Naive B cell (primary cell): ENCODE data around the gene DCAF12. TPM values are rescaled to one million over a fixed set of nuclear protein-coding genes. Genes with fewer than 3 reads are reported as not detected.
A peak's percentile ranks its signal among the peaks of the same experiment; 100 is the strongest.

ENCODE experiments used
- ATAC-seq, 2 donors: fragments of 150-1000 bp; cut with Tn5 transposase; 2 replicates each; pipeline ENCODE4 v1.10.0; 2021; ENCODE audit warnings: low read depth in 2 of 2, mild to moderate bottlenecking in 2 of 2, moderate library complexity in 2 of 2
- DNase-seq: peaks from one replicate; pipeline ENCODE4 v3.0.0; 2022
- H3K27ac Mint-ChIP-seq, 6 donors: one replicate each; pipeline ENCODE4 v1.8.0; 2020 to 2022; ENCODE audit warnings: mild to moderate bottlenecking in 6 of 6, mixed read lengths in 6 of 6, moderate library complexity in 5 of 6, inconsistent platforms in 2 of 6
- H3K27me3 Mint-ChIP-seq, 3 donors: one replicate each; pipeline ENCODE4 v1.8.0; 2021 to 2022; ENCODE audit warnings: mixed read lengths in 3 of 3, mild to moderate bottlenecking in 1 of 3
- H3K36me3 Mint-ChIP-seq, 2 donors: one replicate each; pipeline ENCODE4 v1.8.0; 2020 to 2022; ENCODE audit warnings: mixed read lengths in 2 of 2, inconsistent platforms in 1 of 2, mild to moderate bottlenecking in 1 of 2
- H3K4me1 Mint-ChIP-seq, 3 donors: one replicate each; pipeline ENCODE4 v1.8.0; 2020 to 2022; ENCODE audit warnings: mixed read lengths in 3 of 3, inconsistent platforms in 1 of 3, mild to moderate bottlenecking in 1 of 3, moderate library complexity in 1 of 3
- H3K4me3 Mint-ChIP-seq, 8 donors: one replicate each; pipeline ENCODE4 v1.8.0; 2020 to 2022; ENCODE audit warnings: mild to moderate bottlenecking in 8 of 8, mixed read lengths in 8 of 8, moderate library complexity in 8 of 8, inconsistent platforms in 2 of 8
- H3K9me3 Mint-ChIP-seq, 7 donors: one replicate each; pipeline ENCODE4 v1.8.0; 2020 to 2022; ENCODE audit warnings: mixed read lengths in 7 of 7, mild to moderate bottlenecking in 5 of 7, inconsistent platforms in 2 of 7, moderate library complexity in 1 of 7
- polyA plus RNA-seq, 6 donors: library from polyadenylated mRNA; unstranded; fragments of 300-500 nt; fragmentation: Illumina TruSeq; gene quantifications; one replicate each; pipeline ENCODE4 v1.2.3, GENCODE V29; 2021; ENCODE audit warnings: low read depth in 6 of 6

DCAF12 gene
- polyA plus RNA-seq: 1 to 10 TPM in 2 of 6 donors, under 1 TPM in 3, not detected in 1; 0.39 to 1.1 (median 0.93) TPM

DNA sequence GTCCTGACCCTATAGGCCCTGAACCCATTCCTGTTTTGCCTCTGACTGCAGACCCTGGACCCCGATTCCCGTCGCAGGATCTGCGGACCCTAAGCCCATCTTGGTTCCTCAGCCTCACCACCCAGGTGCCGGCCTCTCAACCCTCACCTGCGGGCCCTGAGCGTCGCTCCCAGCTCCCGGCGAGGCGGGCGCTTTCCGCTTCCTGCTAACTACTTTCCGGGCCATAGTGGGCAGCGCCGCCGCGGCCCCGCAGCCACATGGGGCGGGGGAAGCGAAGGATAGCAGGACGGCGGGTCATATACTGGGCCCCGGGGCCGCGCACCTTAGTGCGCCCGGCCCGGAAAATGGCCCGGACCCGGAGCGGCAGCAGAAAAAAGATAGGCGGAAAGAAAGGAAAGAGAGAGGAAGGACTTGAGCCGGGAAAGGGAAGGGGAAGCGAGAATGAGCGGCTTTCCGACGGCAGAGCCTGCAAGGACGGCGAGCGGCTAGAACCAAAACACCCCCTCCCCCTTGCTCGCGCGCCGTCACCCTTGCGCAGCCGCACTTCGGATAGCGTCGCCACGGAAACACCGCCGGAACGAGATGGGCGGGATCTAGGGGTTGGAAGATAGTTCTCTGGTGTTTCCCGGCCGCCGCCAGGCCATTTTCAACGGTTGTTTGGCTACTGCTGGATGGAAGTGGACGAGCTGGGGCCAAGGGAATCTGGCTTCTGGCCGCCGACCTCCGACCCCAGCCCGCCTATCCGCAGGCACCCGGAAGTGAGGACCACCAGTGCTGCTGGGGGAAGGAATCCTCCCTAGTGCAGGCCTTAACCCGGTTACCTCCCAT is at the start of gene DCAF12:
DCAF12 (minus strand) TSS at position 492 of the 828 bp plus-strand sequence; CDS start at position 225, 267 bp downstream.
- no peaks in the 10 kb centered on the region for H3K36me3 Mint-ChIP-seq
- peak within 1 kb of the TSS; percentile 78 to 93 (median 90) for H3K4me3 Mint-ChIP-seq
- H3K4me1 Mint-ChIP-seq: peaks cover 44 to 55% (median 50%) of the 10 kb centered on the region in 3 donors
- DNase-seq: peak; percentile 67
- H3K9me3 Mint-ChIP-seq: peaks cover 0 to 10% (median 0%) of the 10 kb centered on the region in 7 donors
- peak within 1 kb of the TSS in 5 of 6 donors; percentile 10 to 73 (median 49) for H3K27ac Mint-ChIP-seq
- ATAC-seq: peak; percentile 42 to 51
- H3K27me3 Mint-ChIP-seq: peaks cover 51 to 79% (median 71%) of the 10 kb centered on the region in 3 donors

DNA sequence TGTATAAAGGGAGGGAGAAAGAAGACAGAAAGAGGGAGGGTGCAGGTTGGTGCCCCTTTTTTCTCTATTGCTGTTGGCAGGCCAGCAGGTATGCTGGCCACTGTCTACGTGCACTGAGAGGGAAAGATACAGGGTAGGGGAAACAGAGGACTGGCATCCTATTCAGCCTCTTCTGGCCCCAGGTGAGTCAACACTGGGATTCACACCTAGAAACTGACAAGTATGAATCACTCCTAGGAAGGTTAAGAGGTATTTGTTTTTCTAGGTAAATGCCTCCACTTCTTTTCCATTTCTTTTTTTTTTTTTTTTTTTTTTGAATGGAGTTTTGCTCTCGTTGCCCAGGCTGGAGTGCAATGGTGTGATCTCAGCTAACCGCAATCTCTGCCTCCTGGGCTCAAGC is 49.6 kb upstream of the DCAF12 start:
- no peak for DNase-seq
- Mint-ChIP-seq H3K27ac (no peak overlapping the region), H3K36me3 (peaks cover 0 to 9% of the 10 kb centered on the region in 2 donors), H3K4me1 (peaks cover 21 to 34% (median 30%) of the 10 kb centered on the region in 3 donors), H3K9me3 (peaks cover 0 to 3% (median 0%) of the 10 kb centered on the region in 7 donors), H3K27me3 (peaks cover 0 to 17% (median 5%) of the 10 kb centered on the region in 3 donors), H3K4me3 (peak overlapping the region in 2 of 8 donors; percentile 29 to 75)
- no peak for ATAC-seq

DNA sequence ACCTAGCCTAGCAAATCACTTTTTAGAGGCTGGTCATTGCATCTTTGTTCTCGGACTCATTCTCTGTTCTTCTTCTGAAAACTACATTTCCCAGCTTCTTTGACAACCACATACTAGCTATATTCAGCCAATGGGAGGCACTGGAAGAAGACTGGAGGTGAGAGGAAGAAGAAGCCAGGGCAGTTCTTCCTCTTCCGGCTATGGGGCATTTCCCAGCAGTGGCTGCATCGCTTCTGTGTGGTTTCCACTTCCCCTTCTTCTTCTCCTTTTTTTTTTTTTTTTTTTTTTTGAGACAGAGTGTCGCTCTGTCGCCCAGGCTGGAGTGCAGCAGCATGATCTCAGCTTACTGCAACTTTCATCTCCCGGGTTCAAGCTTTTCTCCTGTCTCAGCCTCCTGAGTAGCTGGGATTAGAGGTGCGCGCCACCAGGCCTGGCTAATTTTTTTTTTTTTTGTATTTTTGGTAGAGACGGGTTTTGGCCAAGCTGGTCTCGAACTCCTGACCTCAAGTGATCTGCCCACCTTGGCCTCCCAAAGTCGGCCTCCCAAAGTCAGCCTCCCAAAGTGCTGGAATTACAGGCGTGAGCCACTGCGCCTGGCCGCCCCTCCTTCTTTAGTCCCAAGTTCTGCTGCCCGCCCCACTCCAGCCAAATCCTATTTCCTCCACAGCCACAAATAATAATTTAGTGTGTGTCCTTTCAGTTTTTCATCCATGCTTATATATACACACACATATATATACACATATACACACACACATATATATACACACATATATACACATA is 45.4 kb upstream of the DCAF12 start:
- DNase-seq: peak; percentile 77
- Mint-ChIP-seq H3K27me3 (peaks cover 19 to 37% (median 28%) of the 10 kb centered on the region in 3 donors), H3K27ac (peak overlapping the region; percentile 25 to 97 (median 86)), H3K36me3 (no peaks in the 10 kb centered on the region), H3K4me1 (peaks cover 8 to 15% (median 11%) of the 10 kb centered on the region in 3 donors), H3K9me3 (peaks cover 0 to 6% (median 0%) of the 10 kb centered on the region in 7 donors), H3K4me3 (peak overlapping the region; percentile 26 to 75 (median 66))
- ATAC-seq: peak; percentile 99 to 100

DNA sequence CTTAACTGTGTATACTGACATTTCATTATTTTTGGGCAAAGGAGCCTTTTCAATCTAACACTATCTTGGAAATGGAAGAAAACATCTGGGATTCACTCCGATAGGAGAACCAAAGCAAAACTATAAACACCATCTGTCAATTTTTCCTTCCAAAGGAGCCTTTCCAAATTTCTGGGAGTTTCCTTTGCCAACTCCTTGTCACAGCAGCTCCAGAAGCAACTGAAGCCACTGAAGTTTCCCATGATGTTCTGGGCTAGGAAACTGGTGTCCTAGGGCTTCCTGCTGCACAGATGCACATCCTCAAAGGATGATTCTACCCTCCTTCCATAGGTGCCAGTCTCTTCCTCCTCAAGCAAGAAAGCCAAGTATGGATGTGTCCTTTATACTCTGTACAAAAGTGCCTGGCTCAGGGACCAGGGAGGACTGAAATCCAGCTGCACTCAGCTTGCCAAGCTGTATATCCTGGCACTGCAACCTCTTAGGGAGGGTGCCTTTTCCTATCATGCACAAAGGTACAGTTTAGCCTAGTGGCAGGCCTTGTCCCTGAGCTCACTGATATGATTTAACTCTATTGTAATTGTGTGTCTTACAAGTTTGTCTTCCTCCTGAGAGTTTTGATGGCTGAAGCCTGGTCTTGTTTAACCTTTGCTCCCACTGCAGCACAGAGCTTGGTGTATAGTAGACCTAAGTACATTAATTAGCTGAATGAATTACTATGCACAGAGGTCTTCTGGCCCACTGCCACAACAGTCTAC is 43.9 kb upstream of the DCAF12 start:
- Mint-ChIP-seq H3K4me3 (no peak overlapping the region), H3K27me3 (peaks cover 26 to 46% (median 38%) of the 10 kb centered on the region in 3 donors), H3K27ac (no peak overlapping the region), H3K9me3 (peaks cover 0 to 6% (median 0%) of the 10 kb centered on the region in 7 donors), H3K36me3 (no peaks in the 10 kb centered on the region), H3K4me1 (peaks cover 8 to 15% (median 11%) of the 10 kb centered on the region in 3 donors)
- no peak for DNase-seq
- no peak for ATAC-seq

GRCh38 chr9:34169125-34169524 is 42.6 kb upstream of the DCAF12 start:
- Mint-ChIP-seq H3K4me1 (peaks cover 8 to 15% (median 11%) of the 10 kb centered on the region in 3 donors), H3K36me3 (no peaks in the 10 kb centered on the region), H3K9me3 (peaks cover 0 to 6% (median 0%) of the 10 kb centered on the region in 7 donors), H3K27me3 (peaks cover 26 to 48% (median 43%) of the 10 kb centered on the region in 3 donors), H3K4me3 (no peak overlapping the region), H3K27ac (peak overlapping the region in 1 of 6 donors; percentile 84)
- DNase-seq (no peak), ATAC-seq (no peak)

- Mint-ChIP-seq H3K4me1 (no peaks in the 10 kb centered on the region), H3K9me3 (peaks cover 0 to 3% (median 0%) of the 10 kb centered on the region in 7 donors)
- no peak for ATAC-seq
Measured at GRCh38 chr9:34163434-34163833, 36.9 kb upstream of the DCAF12 start.

DNA sequence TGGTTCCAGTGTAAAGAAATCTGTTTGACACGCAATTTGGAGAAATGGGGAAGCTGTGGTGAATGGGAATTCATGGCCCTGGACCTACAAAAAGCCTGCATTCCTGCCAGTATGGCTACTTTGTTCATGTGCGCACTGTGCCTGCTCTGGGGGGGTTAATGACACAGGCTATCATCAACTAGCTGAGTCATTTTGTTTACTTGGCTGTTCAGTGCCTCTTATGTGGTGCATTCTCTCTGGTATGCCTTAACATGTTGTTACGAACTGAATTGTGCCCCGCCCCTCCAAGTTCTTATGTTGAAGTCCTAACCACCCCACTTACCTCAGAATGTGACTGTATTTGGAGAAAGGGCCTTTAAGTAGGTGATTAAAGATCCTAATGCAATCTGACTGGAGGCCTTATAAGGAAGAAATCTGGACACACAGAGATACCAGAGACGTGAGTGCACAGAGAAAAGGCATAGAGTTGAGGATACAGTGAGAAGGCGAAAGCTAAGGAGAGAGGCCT is 31.9 kb upstream of the DCAF12 start:
- H3K4me3 Mint-ChIP-seq: no peak overlapping the region
- no peaks in the 10 kb centered on the region for H3K36me3 Mint-ChIP-seq
- no peaks in the 10 kb centered on the region for H3K4me1 Mint-ChIP-seq
- ATAC-seq (no peak), DNase-seq (no peak)
- H3K27me3 Mint-ChIP-seq: peaks cover 41 to 62% (median 58%) of the 10 kb centered on the region in 3 donors
- H3K9me3 Mint-ChIP-seq: no peaks in the 10 kb centered on the region
- H3K27ac Mint-ChIP-seq: no peak overlapping the region

More at GRCh38 chr9:34163434-34163833, 36.9 kb upstream of the DCAF12 start:
- no peak overlapping the region for H3K27ac Mint-ChIP-seq
- no peaks in the 10 kb centered on the region for H3K36me3 Mint-ChIP-seq
- no peak for DNase-seq
- peaks cover 38 to 73% (median 56%) of the 10 kb centered on the region in 3 donors for H3K27me3 Mint-ChIP-seq
- no peak overlapping the region for H3K4me3 Mint-ChIP-seq

DNA sequence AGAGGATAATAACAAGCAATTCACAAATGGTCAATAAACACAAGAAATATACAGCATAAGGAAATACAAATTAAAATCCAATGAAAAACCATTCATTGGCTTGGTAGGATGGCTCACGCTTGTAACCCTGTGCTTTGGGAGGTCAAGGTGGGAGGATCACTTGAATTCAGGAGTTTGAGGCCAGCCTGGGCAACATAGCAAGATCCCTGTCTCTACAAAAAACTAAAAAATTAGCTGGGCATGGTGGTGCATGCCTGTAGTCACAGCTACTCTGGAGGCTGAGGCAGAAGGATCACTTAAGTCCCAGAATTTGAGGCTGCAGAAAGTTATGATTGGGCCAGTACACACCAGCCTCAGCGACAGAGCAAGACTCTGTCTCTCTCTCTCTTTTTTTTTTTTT is 31.4 kb upstream of the DCAF12 start:
- H3K27ac Mint-ChIP-seq: no peak overlapping the region
- H3K4me3 Mint-ChIP-seq: no peak overlapping the region
- DNase-seq: no peak
- H3K9me3 Mint-ChIP-seq: no peaks in the 10 kb centered on the region
- H3K27me3 Mint-ChIP-seq: peaks cover 40 to 64% (median 59%) of the 10 kb centered on the region in 3 donors
- ATAC-seq: no peak
- H3K36me3 Mint-ChIP-seq: no peaks in the 10 kb centered on the region
- H3K4me1 Mint-ChIP-seq: no peaks in the 10 kb centered on the region

GRCh38 chr9:34157318-34157717 is 30.8 kb upstream of the DCAF12 start:
- Mint-ChIP-seq H3K4me1 (no peaks in the 10 kb centered on the region), H3K9me3 (no peaks in the 10 kb centered on the region), H3K36me3 (no peaks in the 10 kb centered on the region), H3K4me3 (no peak overlapping the region), H3K27me3 (peaks cover 40 to 69% (median 57%) of the 10 kb centered on the region in 3 donors), H3K27ac (no peak overlapping the region)
- DNase-seq (no peak), ATAC-seq (no peak)

DNA sequence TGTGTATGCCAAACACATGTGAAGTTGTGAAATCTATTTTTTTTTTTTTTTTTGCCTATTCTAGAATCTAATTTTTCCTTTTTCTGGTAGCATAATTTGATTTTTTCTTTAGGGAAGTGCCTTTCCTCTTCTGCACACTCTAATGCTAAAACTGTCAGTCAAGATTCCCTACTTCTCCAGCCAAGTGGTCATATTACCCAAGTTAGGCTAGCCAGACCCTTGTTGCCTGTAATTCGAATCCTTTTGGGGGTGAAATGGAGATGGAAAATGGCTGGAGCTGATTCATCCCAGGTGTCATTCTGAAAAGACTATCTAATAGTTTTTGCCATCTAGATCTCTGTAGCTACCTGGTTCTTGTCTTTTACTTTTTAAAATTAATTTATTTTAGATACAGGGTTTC is 27.6 kb upstream of the DCAF12 start:
- DNase-seq (no peak), ATAC-seq (no peak)
- peaks cover 0 to 3% of the 10 kb centered on the region in 2 donors for H3K36me3 Mint-ChIP-seq
- no peaks in the 10 kb centered on the region for H3K4me1 Mint-ChIP-seq
- peaks cover 57 to 76% (median 62%) of the 10 kb centered on the region in 3 donors for H3K27me3 Mint-ChIP-seq
- no peaks in the 10 kb centered on the region for H3K9me3 Mint-ChIP-seq
- H3K4me3 Mint-ChIP-seq: no peak overlapping the region
- no peak overlapping the region for H3K27ac Mint-ChIP-seq

DNA sequence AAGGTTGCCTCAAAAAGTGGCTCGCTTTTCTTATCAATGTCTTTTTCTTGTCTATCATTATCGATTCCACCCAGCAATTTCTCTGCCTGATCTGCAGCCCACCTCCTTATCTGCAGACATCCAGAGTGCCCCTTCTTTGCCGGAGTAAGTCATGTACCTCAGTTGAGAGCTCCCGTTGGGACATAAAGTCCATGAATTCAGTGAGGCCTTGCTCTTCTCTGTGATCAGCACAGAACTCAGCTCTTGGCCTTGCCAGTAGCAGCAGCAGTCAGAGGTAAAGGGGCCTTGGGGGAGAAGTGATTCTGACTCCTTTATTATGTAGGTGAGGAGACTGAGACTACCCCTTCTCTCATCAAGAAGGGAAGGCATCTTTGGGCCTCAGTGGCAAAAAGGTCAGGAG is 24.9 kb upstream of the DCAF12 start:
- Mint-ChIP-seq H3K27me3 (peaks cover 53 to 78% (median 60%) of the 10 kb centered on the region in 3 donors), H3K9me3 (peaks cover 0 to 5% (median 0%) of the 10 kb centered on the region in 7 donors), H3K4me1 (no peaks in the 10 kb centered on the region), H3K36me3 (peaks cover 0 to 3% of the 10 kb centered on the region in 2 donors), H3K4me3 (no peak overlapping the region), H3K27ac (no peak overlapping the region)
- DNase-seq (no peak), ATAC-seq (no peak)

DNA sequence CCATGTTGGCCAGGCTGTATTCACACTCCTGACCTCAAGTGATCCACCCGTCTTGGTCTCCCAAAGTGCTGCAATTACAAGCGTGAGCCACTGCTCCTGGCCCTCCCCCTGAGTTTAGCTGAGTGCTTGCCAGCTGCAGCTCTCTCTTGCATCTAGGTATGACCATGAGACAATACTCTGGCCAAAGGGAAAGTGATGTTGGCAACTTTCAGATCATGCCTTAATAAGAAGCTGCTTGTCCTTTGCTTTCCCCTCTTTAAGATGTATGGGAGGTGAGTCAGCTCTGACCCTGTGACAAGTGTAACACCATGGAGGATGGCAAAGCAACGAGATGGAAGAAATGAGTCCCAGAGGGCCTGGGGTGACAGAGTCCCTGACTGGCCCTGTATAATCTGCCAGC is 18.7 kb upstream of the DCAF12 start:
- Mint-ChIP-seq H3K4me1 (no peaks in the 10 kb centered on the region), H3K9me3 (peaks cover 0 to 11% (median 0%) of the 10 kb centered on the region in 7 donors), H3K27me3 (peaks cover 72 to 86% (median 79%) of the 10 kb centered on the region in 3 donors), H3K27ac (no peak overlapping the region), H3K36me3 (peaks cover 0 to 3% of the 10 kb centered on the region in 2 donors), H3K4me3 (no peak overlapping the region)
- ATAC-seq: no peak
- DNase-seq: no peak
